Measurements from ENCODE around the gene DSCAM. TPM values are rescaled to one million over a fixed set of nuclear protein-coding genes. Genes with fewer than 3 reads are reported as not detected.

The DSCAM gene
- polyA plus RNA-seq, 4 donors = under 0.01 to 0.22 (median 0.13) TPM; not detected in 1

DNA sequence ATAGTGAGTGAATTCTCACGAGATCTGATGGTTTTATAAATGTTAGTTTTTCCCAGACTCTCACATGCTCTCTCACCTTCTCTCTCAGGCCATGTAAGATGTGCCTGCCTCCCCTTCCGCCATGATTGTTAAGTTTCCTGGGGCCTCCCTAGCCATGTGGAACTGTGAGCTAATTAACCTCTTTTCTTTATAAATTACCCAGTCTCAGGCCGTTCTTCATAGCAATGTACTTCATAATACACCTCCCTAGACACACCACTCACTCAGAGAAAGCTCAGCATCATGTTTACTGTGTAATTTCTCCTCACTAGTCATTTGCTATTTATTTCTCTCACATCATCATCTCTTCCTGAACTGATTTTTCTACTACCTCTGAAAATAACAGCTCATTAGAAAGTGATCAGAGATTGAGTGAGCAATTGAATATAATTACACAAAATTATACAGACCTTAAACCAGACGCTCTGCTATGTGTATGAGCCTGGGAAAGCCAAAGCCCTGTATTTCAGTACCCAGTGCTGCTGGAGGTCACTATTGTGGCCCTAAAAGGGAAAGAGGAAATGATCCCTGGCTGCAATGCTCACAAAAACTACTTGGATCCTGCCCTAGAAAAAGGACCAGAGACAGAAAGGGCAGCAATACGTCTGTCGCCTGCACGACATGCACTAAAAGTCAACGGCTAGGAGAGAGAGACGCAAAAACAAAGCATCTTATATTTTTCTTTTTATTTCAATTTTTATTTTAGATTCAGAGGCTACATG is 284.5 kb downstream of the DSCAM start:
- Histone ChIP-seq H3K4me1 (ENCODE audit: control insufficient read depth in 3 of 3, insufficient read depth in 2 of 3, low read depth in 1 of 3, low read length in 2 of 3) (no peaks in the 10 kb centered on the region), H3K27ac (ENCODE audit: low read depth in 1 of 3, low read length in 2 of 3) (no peak overlapping the region), H3K4me3 (ENCODE audit: low read depth in 1 of 3, low read length in 3 of 3) (no peak overlapping the region), H3K36me3 (ENCODE audit: control insufficient read depth in 3 of 3, insufficient read depth in 2 of 3, low read depth in 1 of 3, low read length in 3 of 3) (no peaks in the 10 kb centered on the region), H3K27me3 (ENCODE audit: control insufficient read depth in 3 of 3, insufficient read depth in 3 of 3, low read length in 3 of 3) (no peaks in the 10 kb centered on the region), H3K9me3 (ENCODE audit: control insufficient read depth in 2 of 2, insufficient read depth in 1 of 2, low read depth in 1 of 2, low read length in 1 of 2) (no peaks in the 10 kb centered on the region)
- FAIRE-seq (no peak), DNase-seq (no peak)
- 63 to 81% (median 80%) methylated on average over 9 of the region's 9 CpGs for WGBS, 3 donors

DNA sequence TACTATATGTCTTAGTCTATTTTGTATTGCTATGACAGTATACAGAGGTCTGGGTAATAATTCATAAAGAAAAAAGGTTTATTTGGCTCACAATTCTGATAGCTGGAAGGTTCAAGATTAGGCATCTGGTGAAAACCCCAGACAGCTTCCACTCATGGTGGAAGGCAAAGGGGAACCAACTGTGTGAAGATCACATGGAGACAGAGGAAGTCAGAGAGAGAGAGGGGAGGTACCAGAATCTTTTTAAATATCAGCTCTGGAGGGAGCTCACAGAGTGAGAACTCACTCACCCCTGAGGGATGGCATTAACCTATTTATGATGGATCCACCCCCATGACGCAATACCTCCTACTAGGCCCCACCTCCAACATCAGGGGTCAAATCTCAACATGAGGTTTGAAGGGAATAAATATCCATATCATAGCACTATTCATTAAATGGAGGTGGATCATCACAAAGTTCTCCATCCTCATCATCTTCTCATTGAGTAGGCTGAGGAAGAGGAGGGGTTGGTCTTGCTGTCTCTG is 290.5 kb downstream of the DSCAM start:
- H3K9me3 ChIP-seq (ENCODE audit: control insufficient read depth in 2 of 2, insufficient read depth in 1 of 2, low read depth in 1 of 2, low read length in 1 of 2) = no peaks in the 10 kb centered on the region
- no peaks in the 10 kb centered on the region for H3K4me1 ChIP-seq (ENCODE audit: control insufficient read depth in 3 of 3, insufficient read depth in 2 of 3, low read depth in 1 of 3, low read length in 2 of 3)
- FAIRE-seq (no peak), DNase-seq (no peak)
- H3K27ac ChIP-seq (ENCODE audit: low read depth in 1 of 3, low read length in 2 of 3) = no peak overlapping the region
- 0 to 44% (median 27%) methylated on average over 1 of the region's 1 CpG for WGBS, 3 donors
- H3K4me3 ChIP-seq (ENCODE audit: low read depth in 1 of 3, low read length in 3 of 3) = no peak overlapping the region
- H3K36me3 ChIP-seq (ENCODE audit: control insufficient read depth in 3 of 3, insufficient read depth in 2 of 3, low read depth in 1 of 3, low read length in 3 of 3) = no peaks in the 10 kb centered on the region
- H3K27me3 ChIP-seq (ENCODE audit: control insufficient read depth in 3 of 3, insufficient read depth in 3 of 3, low read length in 3 of 3) = peaks cover 0 to 1% (median 0%) of the 10 kb centered on the region in 3 donors

DNA sequence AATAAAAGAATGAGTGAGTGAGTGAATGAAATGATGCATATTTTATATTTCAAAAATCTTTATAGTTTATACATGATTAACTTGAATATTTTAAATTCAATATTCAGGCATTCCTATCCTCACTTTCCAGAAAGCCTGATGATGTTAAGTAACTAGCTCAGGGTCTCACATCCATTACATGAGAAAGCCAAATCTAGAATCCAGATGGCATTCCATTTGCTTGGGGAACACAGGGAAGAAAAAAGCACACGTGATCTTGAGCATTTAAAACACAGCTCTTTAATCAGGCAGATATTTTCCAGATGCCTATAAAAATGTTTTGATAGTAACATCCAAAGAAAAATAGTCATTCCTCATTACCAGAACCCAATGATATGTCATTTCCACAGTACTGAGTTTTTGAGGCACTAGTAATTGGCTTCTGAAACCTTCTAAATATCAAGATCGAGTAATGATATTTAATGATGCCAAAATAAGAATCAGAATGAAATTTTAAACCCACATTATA is 291.9 kb downstream of the DSCAM start:
- Histone ChIP-seq H3K36me3 (ENCODE audit: control insufficient read depth in 3 of 3, insufficient read depth in 2 of 3, low read depth in 1 of 3, low read length in 3 of 3) (no peaks in the 10 kb centered on the region), H3K27ac (ENCODE audit: low read depth in 1 of 3, low read length in 2 of 3) (no peak overlapping the region), H3K9me3 (ENCODE audit: control insufficient read depth in 2 of 2, insufficient read depth in 1 of 2, low read depth in 1 of 2, low read length in 1 of 2) (no peaks in the 10 kb centered on the region), H3K27me3 (ENCODE audit: control insufficient read depth in 3 of 3, insufficient read depth in 3 of 3, low read length in 3 of 3) (peaks cover 0 to 1% (median 0%) of the 10 kb centered on the region in 3 donors), H3K4me3 (ENCODE audit: low read depth in 1 of 3, low read length in 3 of 3) (no peak overlapping the region), H3K4me1 (ENCODE audit: control insufficient read depth in 3 of 3, insufficient read depth in 2 of 3, low read depth in 1 of 3, low read length in 2 of 3) (no peaks in the 10 kb centered on the region)
- FAIRE-seq = no peak
- WGBS, 3 donors = 61 to 78% (median 72%) methylated on average over 2 of the region's 2 CpGs
- no peak for DNase-seq

DNA sequence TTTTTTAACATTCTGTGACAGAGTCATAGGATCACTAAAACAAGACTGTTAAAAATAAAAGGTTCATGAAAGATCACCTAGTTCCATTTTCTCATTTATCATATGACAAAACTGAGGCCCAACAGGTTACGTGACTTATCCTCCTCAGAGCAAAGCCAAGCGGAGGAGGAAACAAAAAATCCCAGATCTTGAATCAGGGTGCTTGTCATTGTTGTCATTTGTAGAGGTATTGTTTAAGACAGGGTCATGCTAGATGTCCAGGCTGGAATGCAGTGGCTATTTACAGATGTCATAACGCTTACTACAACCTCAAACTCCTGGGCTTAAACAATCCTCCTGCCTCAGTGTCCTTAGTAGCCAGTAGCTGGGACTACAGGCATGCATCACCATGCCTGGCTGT is 293.2 kb downstream of the DSCAM start:
- no peaks in the 10 kb centered on the region for H3K36me3 ChIP-seq (ENCODE audit: control insufficient read depth in 3 of 3, insufficient read depth in 2 of 3, low read depth in 1 of 3, low read length in 3 of 3)
- FAIRE-seq = no peak
- no peak for DNase-seq
- H3K27me3 ChIP-seq (ENCODE audit: control insufficient read depth in 3 of 3, insufficient read depth in 3 of 3, low read length in 3 of 3) = peaks cover 0 to 1% (median 0%) of the 10 kb centered on the region in 3 donors
- no peak overlapping the region for H3K27ac ChIP-seq (ENCODE audit: low read depth in 1 of 3, low read length in 2 of 3)
- no peaks in the 10 kb centered on the region for H3K4me1 ChIP-seq (ENCODE audit: control insufficient read depth in 3 of 3, insufficient read depth in 2 of 3, low read depth in 1 of 3, low read length in 2 of 3)
- whole genome bisulfite sequencing, 3 donors = 78 to 85% (median 82%) methylated on average over 3 of the region's 3 CpGs
- H3K4me3 ChIP-seq (ENCODE audit: low read depth in 1 of 3, low read length in 3 of 3) = no peak overlapping the region
- no peaks in the 10 kb centered on the region for H3K9me3 ChIP-seq (ENCODE audit: control insufficient read depth in 2 of 2, insufficient read depth in 1 of 2, low read depth in 1 of 2, low read length in 1 of 2)

DNA sequence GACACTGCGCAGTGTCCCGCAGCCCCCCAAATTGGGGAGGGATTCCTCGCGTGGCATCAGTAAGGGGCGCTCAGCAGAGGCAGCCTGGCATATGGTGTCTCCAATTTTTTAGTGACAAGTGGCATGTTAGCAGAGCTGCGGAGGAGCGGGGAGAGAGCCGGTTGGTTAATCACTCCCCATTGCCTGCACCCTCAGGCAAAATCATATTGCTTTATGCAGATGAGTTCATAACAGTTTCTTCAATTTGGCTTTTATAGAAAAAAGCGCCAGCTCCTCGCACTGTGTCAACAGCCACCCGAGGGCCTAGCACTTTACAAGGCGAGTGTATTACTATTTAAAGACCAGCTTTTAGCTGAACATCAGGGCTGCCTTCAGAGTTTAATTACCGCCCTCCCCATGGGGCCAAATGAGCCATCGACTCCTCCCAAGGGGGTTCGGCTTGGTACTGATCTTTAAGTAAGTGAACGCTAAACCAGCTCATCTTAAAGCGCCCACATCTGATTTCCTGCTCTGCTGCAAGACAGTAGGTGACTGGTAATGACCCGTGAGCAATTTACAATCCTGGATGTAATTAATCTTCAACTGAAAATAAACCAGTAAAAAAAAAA is 298.9 kb downstream of the DSCAM start:
- Histone ChIP-seq H3K36me3 (ENCODE audit: control insufficient read depth in 3 of 3, insufficient read depth in 2 of 3, low read depth in 1 of 3, low read length in 3 of 3) (no peaks in the 10 kb centered on the region), H3K4me1 (ENCODE audit: control insufficient read depth in 3 of 3, insufficient read depth in 2 of 3, low read depth in 1 of 3, low read length in 2 of 3) (no peaks in the 10 kb centered on the region), H3K27me3 (ENCODE audit: control insufficient read depth in 3 of 3, insufficient read depth in 3 of 3, low read length in 3 of 3) (no peaks in the 10 kb centered on the region), H3K9me3 (ENCODE audit: control insufficient read depth in 2 of 2, insufficient read depth in 1 of 2, low read depth in 1 of 2, low read length in 1 of 2) (no peaks in the 10 kb centered on the region), H3K4me3 (ENCODE audit: low read depth in 1 of 3, low read length in 3 of 3) (no peak overlapping the region), H3K27ac (ENCODE audit: low read depth in 1 of 3, low read length in 2 of 3) (no peak overlapping the region)
- DNase-seq (no peak), FAIRE-seq (no peak)
- WGBS, 3 donors = 74 to 79% (median 78%) methylated on average over 18 of the region's 18 CpGs

DNA sequence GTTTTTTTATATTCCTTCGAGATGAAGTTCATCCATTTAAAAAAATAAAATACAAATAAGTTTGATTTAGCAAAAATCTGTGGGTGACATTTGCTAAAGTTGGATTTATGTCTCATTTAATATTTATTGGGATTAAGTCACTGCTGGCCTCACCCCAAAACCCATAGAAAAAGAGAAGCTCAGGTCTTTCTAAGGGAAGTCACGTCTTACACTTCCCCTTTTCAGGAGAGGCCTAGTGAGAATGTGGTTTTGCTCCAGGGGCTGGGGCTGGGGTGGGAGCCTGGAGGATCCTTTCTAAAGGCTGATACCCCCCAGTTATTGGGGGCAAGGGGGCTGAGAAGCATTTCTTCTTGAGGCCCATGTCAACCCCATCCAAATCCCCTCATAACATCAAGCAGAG is 300.3 kb downstream of the DSCAM start:
- no peaks in the 10 kb centered on the region for H3K27me3 ChIP-seq (ENCODE audit: control insufficient read depth in 3 of 3, insufficient read depth in 3 of 3, low read length in 3 of 3)
- no peaks in the 10 kb centered on the region for H3K9me3 ChIP-seq (ENCODE audit: control insufficient read depth in 2 of 2, insufficient read depth in 1 of 2, low read depth in 1 of 2, low read length in 1 of 2)
- DNase-seq = no peak
- H3K36me3 ChIP-seq (ENCODE audit: control insufficient read depth in 3 of 3, insufficient read depth in 2 of 3, low read depth in 1 of 3, low read length in 3 of 3) = no peaks in the 10 kb centered on the region
- no peaks in the 10 kb centered on the region for H3K4me1 ChIP-seq (ENCODE audit: control insufficient read depth in 3 of 3, insufficient read depth in 2 of 3, low read depth in 1 of 3, low read length in 2 of 3)
- 67 to 84% (median 74%) methylated on average over 2 of the region's 2 CpGs for WGBS, 3 donors
- no peak overlapping the region for H3K4me3 ChIP-seq (ENCODE audit: low read depth in 1 of 3, low read length in 3 of 3)
- no peak for FAIRE-seq
- H3K27ac ChIP-seq (ENCODE audit: low read depth in 1 of 3, low read length in 2 of 3) = no peak overlapping the region

DNA sequence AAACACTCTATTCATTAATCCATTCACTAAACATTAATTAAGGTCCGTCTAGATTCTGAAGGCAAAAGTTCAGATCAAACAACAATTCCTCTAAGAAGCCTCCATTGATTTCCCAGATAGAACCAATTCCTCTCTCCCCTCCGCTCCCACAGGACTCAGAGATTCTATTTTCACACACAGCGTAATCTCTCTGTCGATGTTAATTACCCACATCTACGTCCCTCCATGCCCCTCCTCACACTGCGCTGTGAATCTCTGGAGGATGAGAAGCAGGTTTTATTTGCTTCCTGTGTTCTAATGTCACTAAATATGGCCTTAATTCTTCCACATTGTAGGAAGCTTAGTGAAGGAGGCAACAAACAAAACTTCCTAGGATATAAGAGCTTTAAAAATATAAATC is 306.7 kb downstream of the DSCAM start:
- no peaks in the 10 kb centered on the region for H3K9me3 ChIP-seq (ENCODE audit: control insufficient read depth in 2 of 2, insufficient read depth in 1 of 2, low read depth in 1 of 2, low read length in 1 of 2)
- no peak overlapping the region for H3K27ac ChIP-seq (ENCODE audit: low read depth in 1 of 3, low read length in 2 of 3)
- H3K27me3 ChIP-seq (ENCODE audit: control insufficient read depth in 3 of 3, insufficient read depth in 3 of 3, low read length in 3 of 3) = no peaks in the 10 kb centered on the region
- WGBS, 3 donors = 70 to 74% (median 72%) methylated on average over 6 of the region's 6 CpGs
- no peak for DNase-seq
- no peak overlapping the region for H3K4me3 ChIP-seq (ENCODE audit: low read depth in 1 of 3, low read length in 3 of 3)
- FAIRE-seq = no peak
- H3K36me3 ChIP-seq (ENCODE audit: control insufficient read depth in 3 of 3, insufficient read depth in 2 of 3, low read depth in 1 of 3, low read length in 3 of 3) = no peaks in the 10 kb centered on the region
- H3K4me1 ChIP-seq (ENCODE audit: control insufficient read depth in 3 of 3, insufficient read depth in 2 of 3, low read depth in 1 of 3, low read length in 2 of 3) = no peaks in the 10 kb centered on the region

DNA sequence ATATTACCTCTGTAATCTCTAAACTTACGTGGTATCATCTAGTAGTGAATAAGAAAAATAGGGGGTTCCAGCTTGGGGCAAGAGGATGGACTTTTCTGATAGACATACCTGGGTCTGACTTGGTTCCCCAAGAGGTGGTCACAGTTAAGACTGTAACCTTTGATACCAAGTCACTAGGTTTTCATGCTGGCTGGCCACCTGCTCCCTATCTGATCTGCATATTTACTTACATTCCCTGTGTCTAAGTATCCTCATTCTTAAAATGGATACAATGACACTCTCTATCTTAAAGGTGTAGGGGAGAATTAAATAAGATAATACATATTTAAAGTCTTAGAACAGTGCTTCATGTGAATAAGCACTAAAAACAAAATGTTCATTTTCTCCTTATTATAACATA is 312.1 kb downstream of the DSCAM start:
- Histone ChIP-seq H3K27ac (ENCODE audit: low read depth in 1 of 3, low read length in 2 of 3) (no peak overlapping the region), H3K4me1 (ENCODE audit: control insufficient read depth in 3 of 3, insufficient read depth in 2 of 3, low read depth in 1 of 3, low read length in 2 of 3) (no peaks in the 10 kb centered on the region), H3K36me3 (ENCODE audit: control insufficient read depth in 3 of 3, insufficient read depth in 2 of 3, low read depth in 1 of 3, low read length in 3 of 3) (no peaks in the 10 kb centered on the region), H3K27me3 (ENCODE audit: control insufficient read depth in 3 of 3, insufficient read depth in 3 of 3, low read length in 3 of 3) (no peaks in the 10 kb centered on the region), H3K4me3 (ENCODE audit: low read depth in 1 of 3, low read length in 3 of 3) (no peak overlapping the region), H3K9me3 (ENCODE audit: control insufficient read depth in 2 of 2, insufficient read depth in 1 of 2, low read depth in 1 of 2, low read length in 1 of 2) (no peaks in the 10 kb centered on the region)
- no peak for FAIRE-seq
- no peak for DNase-seq
- WGBS, 3 donors = 60 to 77% (median 62%) methylated on average over 1 of the region's 1 CpG

Measured in small intestine (tissue), 7 donors.